Common myeloid progenitor, CD34-positive (primary cell): Measurements from ENCODE around the gene OR52E4.

Source experiments
- CTCF ChIA-PET: fragments of 350-600 bp; sonication (Branson Sonifier 250); formaldehyde crosslinking; loops from one replicate; lab custom pipeline; 2021; ENCODE audit warnings: antibody characterized with exemption; lab: Charles Lee
- POLR2A ChIA-PET: fragments of 350-600 bp; sonication (Branson Sonifier 250); formaldehyde crosslinking; loops from one replicate; lab custom pipeline; 2021; ENCODE audit warnings: antibody characterized with exemption; lab: Charles Lee
- DNase-seq, 3 donors: peaks; one replicate each; pipeline versions ENCODE4 v3.0.0 to v3.0.0-alpha.2; 2013
- H3K27ac ChIP-seq, 2 experiments: 1 replicate in 1 of 2; 2 replicates in 1 of 2; pipeline ENCODE4 v1.7.0; 2013; ENCODE audit warnings: inconsistent platforms in 2 of 2, low read length in 2 of 2, mild to moderate bottlenecking in 2 of 2, low read depth in 1 of 2, moderate library complexity in 1 of 2; ENCODE audit not compliant: severe bottlenecking in 2 of 2, insufficient read depth in 1 of 2, poor library complexity in 1 of 2
- H3K27me3 ChIP-seq, 5 experiments: replicated peaks in 2 of 5; 1 replicate in 3 of 5; 2 replicates in 2 of 5; pipeline versions ENCODE4 v1.6.1 to v1.7.0; 2013; ENCODE audit warnings: low read length in 4 of 5, mild to moderate bottlenecking in 2 of 5, moderate library complexity in 2 of 5, inconsistent platforms in 1 of 5; ENCODE audit not compliant: insufficient read depth in 5 of 5, control insufficient read depth in 4 of 5
- H3K36me3 ChIP-seq, 4 experiments: 1 replicate in 2 of 4; 2 replicates in 2 of 4; pipeline versions ENCODE4 v1.6.1 to v1.7.0; 2013; ENCODE audit warnings: low read length in 3 of 4, control low read depth in 1 of 4, mild to moderate bottlenecking in 1 of 4; ENCODE audit not compliant: control insufficient read depth in 4 of 4, insufficient read depth in 4 of 4
- H3K4me1 ChIP-seq, 4 experiments: 1 replicate in 3 of 4; 2 replicates in 1 of 4; pipeline versions ENCODE4 v1.6.1 to v1.7.1; 2013; ENCODE audit warnings: low read length in 3 of 4, mild to moderate bottlenecking in 3 of 4, control low read depth in 1 of 4, inconsistent platforms in 1 of 4, moderate library complexity in 1 of 4; ENCODE audit not compliant: control insufficient read depth in 4 of 4, insufficient read depth in 4 of 4; ENCODE audit errors: control extremely low read depth in 1 of 4
- H3K4me3 ChIP-seq, 7 experiments: 1 replicate in 4 of 7; 2 replicates in 3 of 7; pipeline versions ENCODE4 v1.5.1 to v1.7.0; 2013; ENCODE audit warnings: mild to moderate bottlenecking in 7 of 7, low read length in 6 of 7, moderate library complexity in 6 of 7, inconsistent platforms in 2 of 7, low read depth in 2 of 7, control low read depth in 1 of 7; ENCODE audit not compliant: insufficient read depth in 4 of 7, control insufficient read depth in 1 of 7; ENCODE audit errors: extremely low read depth in 1 of 7
- H3K9me3 ChIP-seq, 5 experiments: 1 replicate in 4 of 5; 2 replicates in 1 of 5; pipeline versions ENCODE4 v1.6.1 to v1.7.1; 2013; ENCODE audit warnings: low read length in 4 of 5, mild to moderate bottlenecking in 2 of 5, inconsistent platforms in 1 of 5, low read depth in 1 of 5, moderate library complexity in 1 of 5; ENCODE audit not compliant: control insufficient read depth in 4 of 5, insufficient read depth in 2 of 5; ENCODE audit errors: control extremely low read depth in 1 of 5
- WGBS: methylation state at CpG from one replicate; pipeline ENCODE4 v1.1.5; 2013; ENCODE audit not compliant: insufficient coverage; 5-methylcytosine and 5-hydroxymethylcytosine counted together

OR52E4 gene

GRCh38 chr11:5851002-5851401 is 29.4 kb upstream of the OR52E4 start:
- ChIA-PET CTCF (no interaction called here), POLR2A (no interaction called here)
- Histone ChIP-seq H3K4me3 (no peak overlapping the region), H3K27me3 (no peaks in the 10 kb centered on the region), H3K4me1 (peaks cover 0 to 8% (median 4%) of the 10 kb centered on the region in 4 experiments), H3K36me3 (no peaks in the 10 kb centered on the region), H3K27ac (no peak overlapping the region), H3K9me3 (peaks cover 0 to 7% (median 0%) of the 10 kb centered on the region in 5 experiments)
- DNase-seq = peak in 1 of 3 donors; percentile 9
- no CpG with 5 or more reads among the region's 1 CpG for WGBS

DNA sequence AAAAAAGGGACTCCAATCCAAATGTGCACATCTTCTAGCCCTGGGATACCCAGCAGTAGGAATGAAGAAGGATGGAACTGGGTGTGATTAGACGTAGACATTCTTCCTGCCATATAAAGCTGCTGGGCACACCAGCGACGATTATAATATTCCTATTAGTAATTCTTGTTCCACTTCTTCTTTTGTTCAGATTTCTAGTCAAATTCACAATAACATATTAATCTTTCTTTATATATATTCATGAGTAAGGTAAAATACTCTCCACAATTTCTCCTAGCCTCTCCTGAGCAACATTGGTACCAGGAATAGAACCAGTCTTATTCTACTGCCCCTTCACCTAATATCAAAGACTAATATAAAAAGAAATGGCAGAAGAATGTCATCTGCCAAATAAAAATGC is 22.8 kb upstream of the OR52E4 start, which contains the start of gene OR52E8:
OR52E8 (minus strand) TSS at position 101 of the 400 bp plus-strand sequence; CDS start at position 101, 0 bp downstream.
- no CpG with 5 or more reads among the region's 3 CpGs for WGBS
- Histone ChIP-seq H3K9me3 (no peaks in the 10 kb centered on the region), H3K36me3 (no peaks in the 10 kb centered on the region), H3K27me3 (no peaks in the 10 kb centered on the region), H3K27ac (no peak within 1 kb of the TSS), H3K4me3 (no peak within 1 kb of the TSS), H3K4me1 (no peaks in the 10 kb centered on the region)
- no peak for DNase-seq
- ChIA-PET CTCF (no interaction called here), POLR2A (no interaction called here)

DNA sequence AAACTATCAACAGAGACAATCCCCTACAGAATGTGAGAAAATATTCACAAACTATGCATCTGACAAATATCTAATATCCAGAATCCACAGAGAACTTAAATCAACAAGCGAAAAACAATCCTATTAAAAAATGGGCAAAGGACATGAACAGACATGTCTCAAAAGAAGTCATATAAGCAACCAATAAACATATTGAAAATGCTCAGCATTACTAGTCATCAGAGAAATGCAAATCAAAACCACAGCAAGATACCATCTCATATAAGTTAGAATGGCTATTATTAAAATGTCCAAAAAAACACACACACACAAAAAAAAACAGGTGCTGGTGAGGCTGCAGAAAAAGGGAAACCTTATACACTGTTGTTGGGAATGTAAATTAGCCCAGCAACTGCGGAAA is 14.6 kb upstream of the OR52E4 start:
- Histone ChIP-seq H3K36me3 (no peaks in the 10 kb centered on the region), H3K4me3 (no peak overlapping the region), H3K27ac (no peak overlapping the region), H3K4me1 (no peaks in the 10 kb centered on the region), H3K9me3 (no peaks in the 10 kb centered on the region), H3K27me3 (no peaks in the 10 kb centered on the region)
- CTCF ChIA-PET = no interaction called here
- POLR2A ChIA-PET = no interaction called here
- DNase-seq = no peak
- no CpG with 5 or more reads among the region's 2 CpGs for WGBS

DNA sequence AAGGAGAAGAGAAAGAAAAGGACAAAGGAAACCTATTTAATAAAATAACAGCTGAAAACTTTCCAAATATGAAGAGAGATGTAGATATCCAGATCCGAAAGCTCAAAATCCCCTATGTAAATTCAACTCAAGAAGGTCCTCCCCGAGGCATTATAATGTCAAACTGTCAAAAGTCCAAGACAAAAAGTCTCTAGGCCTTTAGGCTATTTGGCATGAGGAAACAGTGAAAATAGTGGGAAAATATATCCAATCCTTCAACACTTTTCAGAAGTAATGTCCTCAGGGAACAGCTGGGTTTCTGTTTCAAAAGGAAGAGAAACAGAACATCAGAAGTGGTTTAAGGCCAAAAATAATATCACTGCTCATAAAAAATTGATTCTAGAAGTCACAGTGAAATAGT is 1.9 kb upstream of the OR52E4 start:
- Histone ChIP-seq H3K4me3 (no peak overlapping the region), H3K36me3 (no peaks in the 10 kb centered on the region), H3K27ac (no peak overlapping the region), H3K4me1 (no peaks in the 10 kb centered on the region), H3K9me3 (no peaks in the 10 kb centered on the region), H3K27me3 (no peaks in the 10 kb centered on the region)
- WGBS = 83% methylated on average over 1 of the region's 2 CpGs
- ChIA-PET POLR2A (no interaction called here), CTCF (interaction anchor here (0.9 kb wide), 1 partner anchor 10 kb away, joined by 3 read pairs; no protein-coding TSS in a partner anchor)
- DNase-seq = no peak

- H3K4me1 ChIP-seq = no peaks in the 10 kb centered on the region
- ChIA-PET CTCF (interaction anchor here (1.1 to 2.1 kb wide), 2 partner anchors 9 to 361 kb away, joined by 3 to 6 read pairs; no protein-coding TSS in a partner anchor), POLR2A (no interaction called here)
- H3K36me3 ChIP-seq = no peaks in the 10 kb centered on the region
- H3K27ac ChIP-seq = no peak overlapping the region
- no peaks in the 10 kb centered on the region for H3K9me3 ChIP-seq
- H3K4me3 ChIP-seq = no peak overlapping the region
- DNase-seq = no peak
- H3K27me3 ChIP-seq = no peaks in the 10 kb centered on the region
These were observed 1.3 kb downstream of the OR52E4 start for GRCh38 chr11:5881756-5882155.

DNA sequence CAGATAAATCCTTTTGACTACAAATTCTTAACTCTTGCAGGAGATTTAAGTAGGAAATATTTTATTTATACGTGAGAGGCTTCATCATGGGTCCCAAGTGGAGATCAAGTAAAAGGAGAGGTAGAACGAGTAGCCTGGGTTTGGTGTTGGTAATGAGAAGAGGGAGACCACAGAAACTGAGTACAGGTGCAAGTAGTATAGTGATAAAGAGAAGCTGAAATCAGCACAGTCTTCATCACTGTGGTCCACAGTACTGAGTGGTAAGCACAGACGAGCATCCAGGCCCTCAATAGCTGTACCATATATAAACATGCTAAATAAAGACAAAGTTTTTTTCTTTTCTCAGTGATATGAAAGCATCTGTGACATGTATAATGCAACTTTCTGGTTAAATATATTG is 6.7 kb downstream of the OR52E4 start:
- CTCF ChIA-PET = interaction anchor here (1.3 to 1.5 kb wide), 2 partner anchors 203 to 410 kb away, joined by 3 to 4 read pairs; partner anchors contain the start of gene TRIM5
- Histone ChIP-seq H3K27me3 (no peaks in the 10 kb centered on the region), H3K4me1 (no peaks in the 10 kb centered on the region), H3K9me3 (no peaks in the 10 kb centered on the region), H3K4me3 (no peak overlapping the region), H3K27ac (no peak overlapping the region), H3K36me3 (no peaks in the 10 kb centered on the region)
- 94% methylated on average over 2 of the region's 3 CpGs for WGBS
- POLR2A ChIA-PET = no interaction called here
- DNase-seq = no peak

GRCh38 chr11:5887661-5888060 is 7.2 kb downstream of the OR52E4 start:
- CTCF ChIA-PET = interaction anchor here (1.3 to 1.6 kb wide), 3 partner anchors 9 to 411 kb away, joined by 3 to 4 read pairs (median 3); partner anchors contain the start of gene TRIM5
- DNase-seq = no peak
- Histone ChIP-seq H3K36me3 (no peaks in the 10 kb centered on the region), H3K27me3 (no peaks in the 10 kb centered on the region), H3K4me1 (no peaks in the 10 kb centered on the region), H3K4me3 (no peak overlapping the region), H3K27ac (no peak overlapping the region), H3K9me3 (no peaks in the 10 kb centered on the region)
- WGBS = no CpG with 5 or more reads among the region's 1 CpG
- POLR2A ChIA-PET = no interaction called here
